Cardiac muscle cell (in vitro differentiated cells and primary cell): ENCODE measurements around the gene MAEL. TPM values are rescaled to one million over a fixed set of nuclear protein-coding genes. Genes with fewer than 3 reads are reported as not detected.

Experiments
- DNase-seq, 2 donors: peaks; one replicate each; pipeline versions ENCODE4 v3.0.0 to v3.0.0-alpha.2; 2010 to 2017; ENCODE audit warnings: low read depth in 1 of 2, low spot score in 1 of 2
- H3K27ac ChIP-seq: fragments of 200-600 bp; sonication (generic); 2 replicates; pipeline ENCODE4 v1.5.1; 2016
- H3K27me3 ChIP-seq: fragments of 200-600 bp; sonication (generic); 2 replicates; pipeline ENCODE4 v1.6.0; 2016; ENCODE audit warnings: control low read depth
- H3K36me3 ChIP-seq: fragments of 200-600 bp; sonication (generic); 2 replicates; pipeline ENCODE4 v1.5.1; 2016; ENCODE audit warnings: control low read depth
- H3K4me1 ChIP-seq: fragments of 200-600 bp; sonication (generic); 2 replicates; pipeline ENCODE4 v1.8.1; 2017; ENCODE audit warnings: low read depth, mild to moderate bottlenecking, mixed run types
- H3K4me3 ChIP-seq: fragments of 200-600 bp; sonication (generic); 2 replicates; pipeline ENCODE4 v1.5.1; 2016; ENCODE audit warnings: mild to moderate bottlenecking
- H3K9me3 ChIP-seq: fragments of 200-600 bp; sonication (generic); 2 replicates; pipeline ENCODE4 v1.5.1; 2017; ENCODE audit warnings: low read depth, mild to moderate bottlenecking, control low read depth
- CTCF ChIP-seq: IDR thresholded peaks from 2 replicates; pipeline ENCODE4 v1.5.1; 2012; ENCODE audit warnings: low read depth, mild to moderate bottlenecking, low read length
- polyA plus RNA-seq: library from polyadenylated mRNA; unstranded; fragments of >200 nt; fragmentation: Nextera tagmentation; extraction: Ambion mirVana; gene quantifications from 2 replicates; pipeline ENCODE4 v1.2.1, GENCODE V29; 2016
- total RNA-seq: library from RNA; depleted of rRNA; stranded (reverse); fragments of >200 nt; gene quantifications from 2 replicates; pipeline ENCODE4 v1.2.3, GENCODE V29; 2016

MAEL gene
- total and polyA plus RNA-seq, 2 experiments from 2014 or later = 0.63 to 0.79 TPM

- no peak overlapping the region for H3K4me3 ChIP-seq
- no peaks in the 10 kb centered on the region for H3K36me3 ChIP-seq
- no peak overlapping the region for H3K27ac ChIP-seq
- peaks cover 4% of the 10 kb centered on the region for H3K4me1 ChIP-seq
- DNase-seq = no peak
- no peak for TF ChIP-seq CTCF
- H3K9me3 ChIP-seq = no peaks in the 10 kb centered on the region
- no peaks in the 10 kb centered on the region for H3K27me3 ChIP-seq
Observed at GRCh38 chr1:167068761-167069160, 79.7 kb downstream of the MAEL start.

- no peak for TF ChIP-seq CTCF
- Histone ChIP-seq H3K36me3 (no peaks in the 10 kb centered on the region), H3K4me3 (no peak overlapping the region), H3K9me3 (no peaks in the 10 kb centered on the region), H3K27me3 (no peaks in the 10 kb centered on the region), H3K27ac (no peak overlapping the region), H3K4me1 (peaks cover 4% of the 10 kb centered on the region)
- no peak for DNase-seq
Observed at GRCh38 chr1:167071286-167071685, 82.2 kb downstream of the MAEL start.

Other genes with a start within 250 kb of the MAEL start
- gene POGK, start 149.8 kb upstream of the MAEL start, total RNA-seq = 37.2 and 39.6 TPM in 2 replicates
- 21.7 and 30.0 TPM in 2 replicates for gene POGK, start 149.8 kb upstream of the MAEL start, polyA plus RNA-seq
- gene TADA1, start 113.0 kb upstream of the MAEL start, total RNA-seq = 11.6 and 18.3 TPM in 2 replicates
- gene TADA1, start 113.0 kb upstream of the MAEL start, polyA plus RNA-seq = 15.9 and 32.3 TPM in 2 replicates
- gene ILDR2, start 13.7 kb upstream of the MAEL start, total RNA-seq = 10.6 and 12.3 TPM in 2 replicates
- gene ILDR2, start 13.7 kb upstream of the MAEL start, polyA plus RNA-seq = 3.3 and 5.0 TPM in 2 replicates
- 0.11 and 0.69 TPM in 2 replicates for gene GPA33, start 101.1 kb downstream of the MAEL start, total RNA-seq
- gene GPA33, start 101.1 kb downstream of the MAEL start, polyA plus RNA-seq = 0.07 and 0.35 TPM in 2 replicates
- gene STYXL2, start 104.8 kb downstream of the MAEL start, total RNA-seq = 40.3 and 52.1 TPM in 2 replicates
- 43.0 and 55.3 TPM in 2 replicates for gene STYXL2, start 104.8 kb downstream of the MAEL start, polyA plus RNA-seq
- gene POU2F1, start 231.6 kb downstream of the MAEL start, total RNA-seq = 6.4 and 21.9 TPM in 2 replicates
- gene POU2F1, start 231.6 kb downstream of the MAEL start, polyA plus RNA-seq = 9.2 and 25.6 TPM in 2 replicates